ENCODE results near the gene FGF4.

FGF4 gene

DNA sequence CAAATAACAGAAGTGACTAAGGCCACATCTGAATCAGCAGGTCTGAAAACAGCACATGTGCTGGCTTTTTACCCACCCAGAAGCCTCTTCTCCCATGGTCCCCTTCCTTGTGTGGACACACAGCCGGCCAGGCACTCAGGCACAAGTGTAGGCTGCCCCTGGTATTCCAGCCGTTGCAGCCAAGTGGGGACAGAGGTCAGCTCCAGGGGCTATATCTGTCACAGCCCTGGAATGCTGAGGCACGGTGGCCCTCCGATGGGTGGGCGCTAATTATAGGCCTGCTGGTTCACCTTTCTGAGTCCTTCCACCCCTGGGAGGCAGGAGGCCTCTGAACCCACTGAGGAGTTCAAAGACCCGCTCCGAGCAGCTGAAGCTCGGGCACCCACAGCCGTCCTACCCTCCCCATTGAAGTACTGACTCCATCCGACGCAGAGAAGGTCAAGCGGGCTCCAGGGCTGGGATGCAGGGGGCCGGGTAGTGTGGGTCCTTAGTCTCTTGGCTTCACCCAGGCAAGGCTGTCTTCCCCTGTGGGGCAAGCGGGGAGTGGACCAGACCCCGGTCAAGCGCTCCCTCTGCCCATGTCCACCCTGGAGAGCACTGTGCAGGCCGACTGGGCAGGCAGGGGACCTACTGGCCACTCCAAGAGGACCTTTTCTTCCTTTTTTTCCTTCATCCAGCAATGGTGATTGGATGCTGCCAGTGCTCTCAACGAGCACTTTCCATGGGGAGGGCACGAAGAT, 29.8 kb upstream of the FGF4 start:
- Histone ChIP-seq H3K9ac (ENCODE audit: low read length) (no peak overlapping the region), H3K27me3 (ENCODE audit: control insufficient read depth, insufficient read depth, low read length) (peaks cover 10% of the 10 kb centered on the region; the same call in 1 of the 2 replicates), H3K4me3 (ENCODE audit: low read depth, low read length) (no peak overlapping the region), H3K27ac (ENCODE audit: low read depth, low read length) (no peak overlapping the region), H3K4me1 (ENCODE audit: control insufficient read depth, insufficient read depth, low read length) (peaks cover 10% of the 10 kb centered on the region), H3K9me3 (ENCODE audit: control insufficient read depth, insufficient read depth, low read depth, low read length) (peaks cover 3% of the 10 kb centered on the region; the same call in 1 of the 2 replicates), H3K36me3 (ENCODE audit: control insufficient read depth, insufficient read depth, low read length) (no peaks in the 10 kb centered on the region)

DNA sequence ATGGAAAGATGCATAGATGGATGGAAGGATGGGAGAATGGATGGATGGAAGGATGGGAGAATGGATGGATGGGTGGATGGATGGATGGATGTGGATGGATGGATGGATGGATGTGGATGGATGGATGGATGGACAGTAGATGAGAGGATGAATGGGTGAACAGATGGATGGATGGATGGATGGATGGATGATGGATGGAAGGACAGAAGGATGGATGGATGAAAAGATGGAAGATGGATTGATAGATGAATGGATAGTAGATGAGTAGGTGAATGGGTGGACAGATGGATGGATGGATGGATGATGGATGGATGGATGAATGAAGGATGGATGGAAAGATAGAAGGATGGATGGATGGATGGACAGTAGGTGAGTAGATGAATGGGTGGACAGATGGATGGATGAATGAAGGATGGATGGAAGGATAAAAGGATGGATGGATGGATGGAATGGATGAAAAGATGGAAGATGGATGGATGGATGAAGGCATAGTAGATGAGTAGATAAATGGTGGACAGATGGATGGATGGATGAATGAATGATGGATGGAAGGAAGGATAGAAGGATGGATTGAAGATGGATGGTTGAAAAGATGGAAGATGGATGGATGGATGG, 28.6 kb upstream of the FGF4 start:
- Histone ChIP-seq H3K9ac (ENCODE audit: low read length) (no peak overlapping the region), H3K36me3 (ENCODE audit: control insufficient read depth, insufficient read depth, low read length) (no peaks in the 10 kb centered on the region), H3K27ac (ENCODE audit: low read depth, low read length) (no peak overlapping the region), H3K9me3 (ENCODE audit: control insufficient read depth, insufficient read depth, low read depth, low read length) (peaks cover 6% of the 10 kb centered on the region; the same call in 1 of the 2 replicates), H3K27me3 (ENCODE audit: control insufficient read depth, insufficient read depth, low read length) (0 out of 2 replicates have a peak, but pooled peaks cover 4% of the 10 kb centered on the region), H3K4me3 (ENCODE audit: low read depth, low read length) (no peak overlapping the region), H3K4me1 (ENCODE audit: control insufficient read depth, insufficient read depth, low read length) (peaks cover 8% of the 10 kb centered on the region)

DNA sequence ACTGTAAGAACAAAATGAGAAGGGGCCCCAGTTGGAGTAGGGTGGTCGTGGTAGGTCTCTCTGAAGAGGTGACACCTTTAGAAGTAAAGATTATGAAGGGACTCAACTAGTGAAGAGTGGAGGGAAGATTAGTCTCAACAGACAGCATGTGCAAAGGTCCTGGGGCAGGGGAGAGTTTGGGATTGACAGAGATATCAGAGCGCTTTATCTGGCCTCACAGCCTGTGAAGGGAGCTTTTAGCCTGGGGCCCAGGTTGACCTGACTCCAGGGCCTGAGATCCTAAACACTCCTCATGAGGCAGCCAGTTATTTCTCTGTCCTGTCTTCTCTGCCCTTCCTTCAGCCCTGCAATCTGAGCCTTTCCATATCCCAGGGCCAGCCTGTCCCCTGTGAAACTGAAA, 27.9 kb upstream of the FGF4 start:
- Histone ChIP-seq H3K27me3 (ENCODE audit: control insufficient read depth, insufficient read depth, low read length) (no peaks in the 10 kb centered on the region), H3K4me1 (ENCODE audit: control insufficient read depth, insufficient read depth, low read length) (peaks cover under 1% of the 10 kb centered on the region; the same call in 1 of the 2 replicates), H3K36me3 (ENCODE audit: control insufficient read depth, insufficient read depth, low read length) (no peaks in the 10 kb centered on the region), H3K9ac (ENCODE audit: low read length) (no peak overlapping the region), H3K9me3 (ENCODE audit: control insufficient read depth, insufficient read depth, low read depth, low read length) (peaks cover 6% of the 10 kb centered on the region; the same call in 1 of the 2 replicates), H3K4me3 (ENCODE audit: low read depth, low read length) (no peak overlapping the region), H3K27ac (ENCODE audit: low read depth, low read length) (no peak overlapping the region)

DNA sequence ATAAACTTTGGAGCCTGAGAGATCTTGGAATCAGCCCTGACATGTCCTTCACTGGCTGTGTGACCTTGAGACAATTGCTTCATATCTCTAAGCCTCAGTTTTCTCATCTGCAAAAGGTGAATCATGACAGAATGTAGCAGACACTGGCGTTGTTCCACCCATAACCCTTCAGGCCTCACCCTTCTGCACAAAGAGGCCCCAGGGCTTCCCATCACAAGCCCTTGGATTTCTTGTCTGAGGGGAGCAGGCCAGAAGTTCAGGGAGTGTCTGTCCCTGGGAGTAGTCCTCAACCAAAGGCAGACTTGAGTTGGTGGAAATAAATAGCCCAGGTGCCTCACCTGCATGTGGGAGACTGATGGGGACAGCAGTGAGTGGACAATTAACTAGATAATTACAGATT, 27.4 kb upstream of the FGF4 start:
- H3K4me3 ChIP-seq (ENCODE audit: low read depth, low read length), result no peak overlapping the region
- H3K27ac ChIP-seq (ENCODE audit: low read depth, low read length), result no peak overlapping the region

DNA sequence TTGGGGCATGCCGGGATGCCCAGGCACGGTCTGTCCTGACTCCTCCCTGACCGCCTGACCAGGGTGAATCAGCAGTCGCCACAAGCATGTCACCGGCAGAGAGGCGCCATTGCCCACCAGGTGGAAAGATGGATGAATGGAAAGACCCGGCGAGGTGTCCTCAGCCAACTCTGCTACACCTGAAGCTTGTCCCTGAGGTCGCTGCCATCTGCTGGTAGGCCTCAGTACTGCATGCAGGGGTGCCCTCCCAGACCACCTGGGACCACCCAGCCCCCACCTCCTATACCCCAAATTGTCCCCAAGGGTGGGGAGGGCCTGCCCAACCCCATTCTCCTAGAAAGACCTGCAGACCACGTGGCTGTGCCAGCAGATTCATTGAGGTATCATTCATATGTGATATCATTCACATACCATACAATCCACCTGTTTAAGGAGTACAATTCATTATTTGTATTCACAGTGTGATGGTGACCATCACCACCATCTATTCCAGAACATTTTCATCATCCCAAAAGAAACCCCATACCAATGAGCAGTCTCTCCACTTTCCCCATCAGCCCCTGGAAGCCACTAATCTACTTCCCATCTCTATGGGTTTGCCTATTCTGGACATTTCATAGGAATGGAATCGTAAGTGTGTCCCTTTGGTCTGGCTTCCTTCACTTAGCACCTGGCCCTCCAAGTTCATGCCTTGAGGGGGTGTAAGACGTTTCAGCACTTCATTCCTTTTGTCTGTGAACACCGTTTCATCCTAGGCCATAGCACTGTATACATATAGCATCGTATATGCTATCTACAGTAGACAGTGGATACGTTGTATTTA, 26.6 kb upstream of the FGF4 start:
- Histone ChIP-seq H3K27ac (ENCODE audit: low read depth, low read length) (no peak overlapping the region), H3K9ac (ENCODE audit: low read length) (no peak overlapping the region), H3K4me1 (ENCODE audit: control insufficient read depth, insufficient read depth, low read length) (no peaks in the 10 kb centered on the region), H3K9me3 (ENCODE audit: control insufficient read depth, insufficient read depth, low read depth, low read length) (peaks cover 6% of the 10 kb centered on the region; the same call in 1 of the 2 replicates), H3K4me3 (ENCODE audit: low read depth, low read length) (no peak overlapping the region), H3K27me3 (ENCODE audit: control insufficient read depth, insufficient read depth, low read length) (no peaks in the 10 kb centered on the region), H3K36me3 (ENCODE audit: control insufficient read depth, insufficient read depth, low read length) (no peaks in the 10 kb centered on the region)

More for the DNA sequence above, 27.4 kb upstream of the FGF4 start:
- Histone ChIP-seq H3K9ac (ENCODE audit: low read length) (no peak overlapping the region), H3K27me3 (ENCODE audit: control insufficient read depth, insufficient read depth, low read length) (no peaks in the 10 kb centered on the region), H3K9me3 (ENCODE audit: control insufficient read depth, insufficient read depth, low read depth, low read length) (peaks cover 6% of the 10 kb centered on the region; the same call in 1 of the 2 replicates), H3K36me3 (ENCODE audit: control insufficient read depth, insufficient read depth, low read length) (no peaks in the 10 kb centered on the region), H3K4me1 (ENCODE audit: control insufficient read depth, insufficient read depth, low read length) (no peaks in the 10 kb centered on the region)

DNA sequence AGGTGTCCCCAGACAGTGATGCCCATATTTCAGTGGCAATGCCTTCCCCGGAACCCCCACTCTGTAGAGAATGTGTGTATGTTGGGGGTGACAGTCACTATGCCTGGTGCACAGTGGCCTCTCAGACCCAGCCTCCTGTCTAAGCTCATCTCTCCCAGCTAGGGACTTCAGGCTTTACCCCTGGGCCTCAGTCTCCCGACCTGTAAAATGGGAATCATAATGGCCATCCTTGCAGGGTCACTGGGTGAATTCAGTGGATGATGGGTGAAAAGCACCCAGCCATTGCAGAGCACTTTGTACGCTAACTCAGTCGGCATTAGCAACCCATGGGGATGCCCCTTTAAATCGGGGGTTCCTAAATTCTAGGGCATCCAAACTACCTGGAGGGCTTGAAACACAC, 25.1 kb upstream of the FGF4 start:
- no peaks in the 10 kb centered on the region for H3K36me3 ChIP-seq (ENCODE audit: control insufficient read depth, insufficient read depth, low read length)
- peaks cover 6% of the 10 kb centered on the region; the same call in 1 of the 2 replicates for H3K9me3 ChIP-seq (ENCODE audit: control insufficient read depth, insufficient read depth, low read depth, low read length)
- no peaks in the 10 kb centered on the region; the same call in 1 of the 2 replicates for H3K4me1 ChIP-seq (ENCODE audit: control insufficient read depth, insufficient read depth, low read length)
- H3K27ac ChIP-seq (ENCODE audit: low read depth, low read length), result no peak overlapping the region
- H3K4me3 ChIP-seq (ENCODE audit: low read depth, low read length), result no peak overlapping the region
- H3K9ac ChIP-seq (ENCODE audit: low read length), result no peak overlapping the region
- H3K27me3 ChIP-seq (ENCODE audit: control insufficient read depth, insufficient read depth, low read length), result no peaks in the 10 kb centered on the region

DNA sequence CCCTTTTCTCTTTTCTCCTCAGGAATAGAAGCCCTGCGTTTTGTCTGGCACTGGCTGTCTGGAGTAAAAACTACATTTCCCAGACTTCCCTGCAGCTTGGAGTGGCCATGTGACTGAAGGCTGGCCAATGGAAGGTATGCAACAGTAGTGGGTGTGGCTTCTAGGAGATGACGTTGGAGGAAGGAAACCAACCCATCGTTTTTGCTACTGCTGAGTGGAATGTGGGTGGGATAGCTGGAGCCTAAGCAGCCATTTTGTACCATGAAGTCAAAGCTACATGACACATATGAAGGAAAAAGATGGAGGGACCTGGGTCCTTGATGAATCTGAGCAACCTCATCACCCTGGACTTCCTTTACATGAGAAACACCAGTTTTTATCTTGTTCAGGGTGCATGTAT, 24.4 kb upstream of the FGF4 start:
- H3K4me3 ChIP-seq (ENCODE audit: low read depth, low read length), result no peak overlapping the region
- no peaks in the 10 kb centered on the region; the same call in 1 of the 2 replicates for H3K4me1 ChIP-seq (ENCODE audit: control insufficient read depth, insufficient read depth, low read length)
- H3K36me3 ChIP-seq (ENCODE audit: control insufficient read depth, insufficient read depth, low read length), result no peaks in the 10 kb centered on the region
- peaks cover 6% of the 10 kb centered on the region; the same call in 1 of the 2 replicates for H3K9me3 ChIP-seq (ENCODE audit: control insufficient read depth, insufficient read depth, low read depth, low read length)
- no peak overlapping the region for H3K9ac ChIP-seq (ENCODE audit: low read length)
- H3K27ac ChIP-seq (ENCODE audit: low read depth, low read length), result no peak overlapping the region
- no peaks in the 10 kb centered on the region for H3K27me3 ChIP-seq (ENCODE audit: control insufficient read depth, insufficient read depth, low read length)

DNA sequence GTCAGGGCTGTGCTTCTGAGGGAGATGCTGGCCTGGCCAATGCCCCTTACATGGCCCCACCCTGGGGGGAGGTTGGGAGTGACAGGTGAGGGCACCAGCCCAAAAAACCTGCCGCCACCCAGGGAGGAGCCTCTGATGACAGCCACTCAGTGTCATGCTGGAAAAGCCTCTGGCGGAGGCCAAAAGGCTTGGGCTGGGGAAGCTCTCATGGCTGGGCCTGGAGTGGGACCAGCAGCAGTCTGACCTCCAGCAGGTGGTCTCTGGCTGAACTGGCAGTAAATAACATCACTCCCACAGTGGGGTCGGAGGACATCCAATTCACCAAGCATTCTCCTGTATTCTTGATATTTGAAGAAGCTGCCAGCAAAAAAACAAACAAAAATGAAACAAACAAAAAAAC, 24.0 kb upstream of the FGF4 start:
- Histone ChIP-seq H3K9ac (ENCODE audit: low read length) (no peak overlapping the region), H3K4me1 (ENCODE audit: control insufficient read depth, insufficient read depth, low read length) (no peaks in the 10 kb centered on the region; the same call in 1 of the 2 replicates), H3K9me3 (ENCODE audit: control insufficient read depth, insufficient read depth, low read depth, low read length) (peaks cover 6% of the 10 kb centered on the region; the same call in 1 of the 2 replicates), H3K36me3 (ENCODE audit: control insufficient read depth, insufficient read depth, low read length) (no peaks in the 10 kb centered on the region), H3K27ac (ENCODE audit: low read depth, low read length) (no peak overlapping the region), H3K27me3 (ENCODE audit: control insufficient read depth, insufficient read depth, low read length) (no peaks in the 10 kb centered on the region), H3K4me3 (ENCODE audit: low read depth, low read length) (no peak overlapping the region)

DNA sequence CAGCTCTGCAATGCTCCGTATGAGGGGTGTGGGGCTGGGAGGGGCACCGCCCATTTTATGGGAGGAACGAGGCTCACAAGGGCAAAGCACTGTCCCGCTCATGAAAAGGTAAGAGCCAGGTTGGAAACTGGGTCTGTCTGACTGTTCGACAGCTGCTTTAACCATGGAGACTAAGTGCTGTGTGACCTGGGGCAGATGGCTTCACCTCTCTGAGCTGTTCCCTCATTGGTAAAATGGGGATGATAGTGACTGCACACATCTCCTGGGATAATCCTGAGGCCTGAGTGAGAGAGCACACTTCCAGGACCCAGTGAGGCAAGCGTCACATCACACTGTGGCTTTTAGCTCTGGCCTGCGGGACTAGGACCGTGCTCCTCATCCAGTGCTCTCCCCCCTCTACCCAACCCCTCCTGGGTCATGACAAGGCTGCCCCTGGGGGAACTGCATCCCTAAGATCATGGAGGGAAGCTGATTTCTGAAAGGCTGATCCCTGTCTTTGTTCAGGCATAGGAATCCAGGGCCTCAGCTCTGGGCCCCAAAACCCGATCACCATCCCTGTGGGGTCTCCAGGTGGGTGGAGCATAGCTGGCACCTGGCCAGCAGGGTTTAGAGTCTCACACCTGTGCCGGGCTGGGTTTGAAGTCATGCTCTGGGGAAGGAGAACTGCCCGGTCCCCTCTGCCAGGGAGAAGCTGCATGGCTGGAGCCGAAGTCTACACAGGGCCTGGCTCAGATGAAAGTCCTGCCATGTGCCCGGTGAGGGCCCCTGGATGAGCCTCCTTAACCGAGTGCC, 22.8 kb upstream of the FGF4 start:
- Histone ChIP-seq H3K4me3 (ENCODE audit: low read depth, low read length) (no peak overlapping the region), H3K9ac (ENCODE audit: low read length) (no peak overlapping the region)

DNA sequence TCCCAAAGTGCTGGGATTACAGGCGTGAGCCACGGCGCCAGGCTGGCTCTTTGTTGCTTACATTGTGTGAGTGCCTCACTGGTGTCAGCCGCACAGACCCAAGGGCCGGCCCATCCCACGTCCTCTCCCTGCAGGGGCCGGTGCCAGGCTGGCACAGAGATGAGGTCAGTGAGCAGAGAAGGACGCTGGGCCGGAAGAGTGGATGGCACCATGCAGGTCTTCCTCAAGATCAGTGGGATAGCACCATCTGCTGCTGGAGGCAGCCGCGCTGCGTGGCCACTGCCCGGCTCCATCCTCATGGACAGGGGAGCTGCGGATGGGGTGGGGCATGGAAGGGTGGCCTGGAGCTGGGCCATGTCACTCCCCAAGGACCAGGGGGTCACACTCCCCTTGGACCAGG, 22.0 kb upstream of the FGF4 start:
- H3K4me3 ChIP-seq (ENCODE audit: low read depth, low read length), result no peak overlapping the region
- H3K27me3 ChIP-seq (ENCODE audit: control insufficient read depth, insufficient read depth, low read length), result no peaks in the 10 kb centered on the region
- no peak overlapping the region for H3K27ac ChIP-seq (ENCODE audit: low read depth, low read length)
- no peak overlapping the region for H3K9ac ChIP-seq (ENCODE audit: low read length)
- H3K4me1 ChIP-seq (ENCODE audit: control insufficient read depth, insufficient read depth, low read length), result no peaks in the 10 kb centered on the region; the same call in 1 of the 2 replicates
- H3K9me3 ChIP-seq (ENCODE audit: control insufficient read depth, insufficient read depth, low read depth, low read length), result peaks cover 6% of the 10 kb centered on the region; the same call in 1 of the 2 replicates
- no peaks in the 10 kb centered on the region for H3K36me3 ChIP-seq (ENCODE audit: control insufficient read depth, insufficient read depth, low read length)

More for the DNA sequence above, 22.8 kb upstream of the FGF4 start:
- Histone ChIP-seq H3K4me1 (ENCODE audit: control insufficient read depth, insufficient read depth, low read length) (no peaks in the 10 kb centered on the region; the same call in 1 of the 2 replicates), H3K9me3 (ENCODE audit: control insufficient read depth, insufficient read depth, low read depth, low read length) (peaks cover 6% of the 10 kb centered on the region; the same call in 1 of the 2 replicates), H3K27ac (ENCODE audit: low read depth, low read length) (no peak overlapping the region), H3K27me3 (ENCODE audit: control insufficient read depth, insufficient read depth, low read length) (no peaks in the 10 kb centered on the region), H3K36me3 (ENCODE audit: control insufficient read depth, insufficient read depth, low read length) (no peaks in the 10 kb centered on the region)

All from HUES6 (cell line).